Measurements from ENCODE around the gene RNF214.

- no peak for TF ChIP-seq CTCF (IDR thresholded peaks at IDR 0.05; ENCODE audit: low read depth, low read length)
- no peak for TF ChIP-seq EZH2phosphoT487 (IDR thresholded peaks at IDR 0.05; ENCODE audit: low read depth)
Observed at GRCh38 chr11:117290809-117291396, 58.4 kb downstream of the RNF214 start, which contains the start of gene BACE1-AS.
